ENCODE measurements around the gene BIRC7.

DNA sequence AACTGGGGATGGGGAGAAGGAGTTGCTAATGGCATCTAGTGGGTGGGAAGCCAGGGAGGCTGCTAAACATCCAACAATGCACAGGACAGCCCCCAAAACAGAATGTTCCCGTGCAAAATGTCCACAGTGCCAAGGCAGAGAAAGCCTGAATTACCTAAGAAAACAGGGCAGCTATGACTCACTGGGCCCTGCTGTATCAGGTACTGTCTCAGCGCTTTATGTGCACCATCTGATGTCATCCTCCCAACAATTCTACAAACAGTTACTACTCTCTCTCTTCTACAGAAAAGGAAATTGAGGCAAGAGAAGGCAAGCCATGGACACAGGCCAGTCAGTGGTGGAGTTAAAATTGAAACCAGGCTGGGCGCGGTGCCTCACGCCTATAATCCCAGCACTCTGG lies 22.9 kb upstream of the BIRC7 start:
- no peak for TF ChIP-seq POLR2A (IDR thresholded peaks at IDR 0.05; ENCODE audit: low read depth, low read length)
- TF ChIP-seq RCOR1 (IDR thresholded peaks at IDR 0.05; ENCODE audit: insufficient replicate concordance, low read length), result no peak
- TF ChIP-seq CTCF (conservative IDR thresholded peaks at IDR 0.05; ENCODE audit: low read depth, low read length), result no peak
- no peak for TF ChIP-seq RAD21 (IDR thresholded peaks at IDR 0.05; ENCODE audit: low read length)
- TF ChIP-seq RFX5 (IDR thresholded peaks at IDR 0.05; ENCODE audit: low read depth, low read length), result no peak
- no peak for TF ChIP-seq FOS (IDR thresholded peaks at IDR 0.05; ENCODE audit: low read depth, low read length)
- TF ChIP-seq SMC3 (IDR thresholded peaks at IDR 0.05; ENCODE audit: low read depth, low read length), result no peak
- no peak for TF ChIP-seq BHLHE40 (IDR thresholded peaks at IDR 0.05; ENCODE audit: low read depth, low read length)
- no peak for TF ChIP-seq CEBPB (IDR thresholded peaks at IDR 0.05; ENCODE audit: low read depth, low read length)
- TF ChIP-seq MAFK (IDR thresholded peaks at IDR 0.05; ENCODE audit: low read depth, low read length), result no peak
- TF ChIP-seq, protein P1, sequence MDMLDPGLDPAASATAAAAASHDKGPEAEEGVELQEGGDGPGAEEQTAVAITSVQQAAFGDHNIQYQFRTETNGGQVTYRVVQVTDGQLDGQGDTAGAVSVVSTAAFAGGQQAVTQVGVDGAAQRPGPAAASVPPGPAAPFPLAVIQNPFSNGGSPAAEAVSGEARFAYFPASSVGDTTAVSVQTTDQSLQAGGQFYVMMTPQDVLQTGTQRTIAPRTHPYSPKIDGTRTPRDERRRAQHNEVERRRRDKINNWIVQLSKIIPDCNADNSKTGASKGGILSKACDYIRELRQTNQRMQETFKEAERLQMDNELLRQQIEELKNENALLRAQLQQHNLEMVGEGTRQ (IDR thresholded peaks at IDR 0.05; ENCODE audit: low read depth, low read length), result no peak
- TF ChIP-seq CHD1 (IDR thresholded peaks at IDR 0.05; ENCODE audit: low read depth, low read length), result no peak

Measured in IMR-90 (cell line).